Measurements from ENCODE around the gene GAK.
"Not testable (repeated sequence)": the region's sequence is repeated elsewhere in the genome, so short reads cannot be mapped to it uniquely, and the experiment has no call there.

The GAK gene

DNA sequence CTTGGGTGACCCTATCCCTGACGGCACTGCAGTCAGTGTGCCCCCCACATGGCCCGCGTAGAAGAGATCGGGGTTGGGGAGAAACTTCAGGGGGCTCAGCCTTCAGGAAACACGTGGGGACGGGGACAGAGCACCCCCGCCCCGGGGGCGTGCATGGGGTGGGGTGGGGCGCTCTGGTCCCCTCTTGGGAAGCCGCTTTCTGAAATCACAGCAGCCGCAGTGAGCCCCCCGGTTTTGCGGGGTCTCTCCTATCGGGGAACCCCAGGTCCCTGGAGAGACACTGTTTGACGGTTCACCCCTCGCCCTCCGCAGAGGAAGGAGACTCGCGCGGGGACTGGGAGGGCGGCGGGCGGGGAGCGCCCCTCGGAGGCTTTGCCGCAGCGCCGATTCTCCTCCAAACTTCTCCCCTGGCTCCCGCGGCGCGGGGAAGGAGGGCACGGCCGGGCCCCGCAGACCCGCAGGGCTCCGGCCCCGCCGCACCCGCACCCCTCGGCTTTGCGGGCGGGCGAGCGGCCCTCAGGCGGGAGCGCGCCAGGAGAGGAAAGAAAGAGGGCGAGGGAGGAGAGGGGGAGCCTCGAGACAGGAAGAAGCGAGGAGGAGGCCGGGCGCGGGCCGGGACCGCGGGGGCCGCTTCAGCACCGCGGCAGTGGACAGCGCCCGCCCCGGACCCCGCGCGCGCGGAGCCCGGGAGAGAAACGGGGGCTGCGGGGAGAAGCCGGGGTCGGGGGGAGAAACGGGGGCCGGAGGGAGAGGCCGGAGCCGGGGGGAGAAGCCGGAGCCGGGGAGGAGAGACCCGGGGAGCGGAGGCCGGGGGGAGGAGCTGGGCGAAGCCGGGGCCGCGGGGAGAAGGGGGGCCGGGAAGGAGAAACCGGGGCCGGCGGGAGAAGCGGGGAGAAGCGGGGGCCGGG lies 106.8 kb downstream of the GAK start:
- DNase-seq, result no peak

- DNase-seq, result no peak
These were observed 107.6 kb downstream of the GAK start for GRCh38 chr4:824461-825062.

DNA sequence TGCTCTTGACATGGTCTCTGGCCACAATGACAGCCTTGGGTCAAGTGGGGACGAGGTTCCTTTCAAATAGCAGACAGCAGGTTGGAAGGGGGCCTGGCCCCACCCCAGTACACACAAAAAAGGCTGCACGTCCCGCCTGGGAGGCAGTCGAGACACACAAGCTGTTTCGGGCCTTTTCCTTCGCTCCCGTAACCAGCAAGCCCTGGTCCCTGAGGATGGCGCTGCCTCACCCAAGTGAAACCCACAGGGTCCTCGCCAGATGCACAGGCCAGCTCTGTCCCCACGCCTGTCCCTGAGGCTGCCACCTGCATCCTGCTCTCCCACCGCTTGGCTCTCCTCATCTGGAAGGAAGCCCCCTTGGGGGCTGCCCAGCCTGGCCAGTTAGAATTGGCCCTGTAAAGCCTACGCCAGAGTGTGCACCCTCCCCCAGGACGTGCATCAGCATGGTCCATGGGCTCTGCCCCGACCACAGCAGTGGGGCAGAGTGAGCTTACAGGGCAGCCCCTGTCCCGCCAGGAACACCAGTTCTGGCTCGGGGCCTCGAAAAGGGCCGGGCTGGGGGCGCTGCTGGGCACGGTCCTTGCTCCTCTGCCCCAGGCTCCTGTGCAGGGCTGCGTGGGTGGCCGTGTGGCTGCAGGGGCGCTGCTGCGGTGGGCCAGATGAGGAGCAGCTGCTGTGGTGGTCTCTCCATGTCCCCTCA lies 108.2 kb downstream of the GAK start:
- DNase-seq, result no peak

- DNase-seq, result no peak
These were observed 108.8 kb downstream of the GAK start for GRCh38 chr4:823176-823760.

DNA sequence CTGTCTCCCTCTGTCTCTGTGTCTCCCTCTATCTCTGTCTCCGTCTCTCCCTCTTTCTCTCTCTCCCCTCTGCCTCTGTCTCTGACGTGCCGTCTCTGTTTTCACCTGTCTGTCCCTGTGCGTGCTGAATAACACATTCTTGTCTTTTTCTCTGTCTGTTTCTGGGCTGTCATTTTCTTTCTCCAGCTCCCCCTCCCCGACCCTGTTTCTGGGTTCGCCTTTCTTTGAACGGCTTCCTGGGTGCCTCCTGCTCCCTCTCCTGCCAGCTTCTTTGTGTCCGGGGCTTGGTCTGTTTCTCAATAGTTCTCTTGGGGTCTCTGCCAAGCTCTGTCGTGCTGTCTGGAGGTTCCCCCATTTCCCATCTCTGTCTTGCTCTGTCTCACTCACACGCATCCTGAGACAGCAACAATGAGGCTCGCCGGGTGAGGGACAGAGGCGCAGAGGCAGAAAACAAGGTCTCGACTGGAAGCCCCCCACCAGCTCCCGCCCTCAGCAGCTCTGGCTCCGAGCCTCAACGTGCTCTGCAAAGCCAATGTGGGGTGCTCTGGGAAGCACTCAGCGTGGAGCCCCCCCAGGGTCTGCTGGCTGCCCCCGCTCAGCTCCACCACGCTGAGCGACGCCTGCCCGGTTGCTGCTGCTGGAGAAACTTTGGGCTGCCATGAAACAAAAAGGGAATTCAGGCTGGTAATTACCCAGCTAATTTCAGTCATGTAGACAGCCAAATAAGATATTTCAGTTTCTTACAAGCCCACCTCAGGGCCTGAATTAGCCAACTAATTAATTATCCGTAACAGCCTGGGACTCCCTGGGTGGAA lies 109.5 kb downstream of the GAK start:
- DNase-seq, result no peak

- DNase-seq, result no peak
These were observed 110.5 kb downstream of the GAK start for GRCh38 chr4:821631-822030.

GRCh38 chr4:821181-821591 lies 110.9 kb downstream of the GAK start:
- DNase-seq, result no peak

DNA sequence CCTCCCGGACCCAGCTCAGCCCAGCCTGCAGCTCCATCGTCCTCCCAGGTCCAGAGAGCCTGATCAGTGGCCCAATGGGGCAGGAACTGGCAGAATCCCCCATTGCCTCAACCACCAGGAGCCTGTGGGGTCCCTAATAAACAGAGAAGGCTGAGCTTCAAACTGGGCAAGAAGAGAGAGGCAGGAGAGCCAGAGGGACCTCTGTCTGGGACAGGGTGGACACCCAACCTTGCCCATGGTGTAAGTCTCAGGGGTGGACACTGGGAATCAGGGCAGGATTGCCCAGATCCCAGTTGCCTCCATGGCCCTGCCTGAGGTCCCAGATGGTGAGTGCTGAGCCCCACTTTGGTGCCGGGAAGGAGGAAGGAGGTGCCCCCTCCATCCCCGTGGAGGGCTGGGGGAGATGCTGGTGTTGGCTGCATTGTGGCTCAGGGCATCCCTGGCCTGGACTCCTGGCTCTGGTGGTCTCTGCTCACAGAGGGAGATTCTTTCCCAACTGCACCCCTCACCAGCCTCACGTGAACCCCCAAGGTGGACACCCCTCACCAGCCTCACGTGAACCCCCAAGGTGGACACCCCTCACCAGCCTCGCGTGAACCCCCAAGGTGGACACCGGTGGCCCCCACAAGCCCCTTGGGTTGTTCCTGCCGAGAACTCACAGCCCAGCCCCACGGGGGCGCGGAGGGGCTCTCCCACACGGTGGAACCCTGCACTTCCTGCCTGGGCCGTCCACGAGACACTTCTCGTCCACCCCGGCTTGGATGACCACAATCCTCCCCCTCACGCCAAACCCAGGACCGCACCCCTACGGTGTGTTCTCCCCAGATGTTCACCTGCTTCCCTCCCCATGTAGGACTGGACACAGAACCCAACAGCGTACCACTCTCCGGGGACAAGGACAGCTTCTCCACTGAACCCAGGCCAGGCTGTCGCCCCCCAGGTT lies 111.6 kb downstream of the GAK start:
- DNase-seq, result no peak

GRCh38 chr4:819401-820229 lies 112.5 kb downstream of the GAK start:
- no peak for DNase-seq

GRCh38 chr4:818106-818921 lies 113.8 kb downstream of the GAK start:
- no peak for DNase-seq

- DNase-seq, result no peak
These were observed 116.5 kb downstream of the GAK start for GRCh38 chr4:815464-816146.

DNA sequence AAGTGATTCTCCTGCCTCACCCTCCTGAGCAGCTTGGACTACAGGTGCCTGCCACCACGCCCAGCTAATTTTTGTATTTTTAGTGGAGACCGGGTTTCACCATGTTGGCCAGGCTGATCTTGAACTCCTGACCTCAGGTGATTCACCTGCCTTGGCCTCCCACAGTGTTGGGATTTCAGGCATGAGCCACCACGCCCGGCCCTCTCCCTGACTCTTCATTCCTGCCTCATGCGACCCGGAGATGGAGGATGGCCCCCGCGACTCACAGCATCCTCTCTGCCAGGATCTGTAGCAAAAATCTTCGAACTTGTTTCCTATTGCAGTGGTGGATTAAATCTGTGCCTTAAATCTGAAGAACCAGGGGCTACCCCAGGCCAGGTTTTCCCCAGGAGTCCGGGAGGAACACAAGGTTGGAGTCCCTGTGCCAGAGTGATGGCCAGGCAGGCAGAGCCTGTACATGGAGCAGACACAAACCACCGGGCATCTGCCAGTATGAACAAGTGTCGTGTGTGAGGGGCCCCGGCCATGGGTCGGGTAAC lies 117.7 kb downstream of the GAK start:
- DNase-seq, result no peak

DNA sequence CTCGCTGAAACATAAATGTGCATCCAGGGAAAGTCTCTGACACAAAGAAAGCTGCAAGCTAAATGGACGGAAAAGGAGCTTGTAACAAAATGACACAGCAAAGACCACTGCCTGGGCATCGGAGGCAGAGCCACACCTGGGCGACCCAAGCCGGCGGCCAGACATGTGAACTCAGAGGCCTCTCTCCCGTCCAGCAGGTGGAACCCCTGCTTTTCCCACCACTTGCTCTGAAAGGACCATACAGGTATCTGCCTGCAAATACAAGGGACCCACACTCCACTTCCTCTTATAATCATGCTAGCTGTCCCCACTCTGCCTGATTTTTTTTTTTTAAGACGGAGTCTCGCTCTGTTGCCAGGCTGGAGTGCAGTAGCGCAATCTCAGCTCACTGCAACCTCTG lies 118.2 kb downstream of the GAK start:
- no peak for DNase-seq

DNA sequence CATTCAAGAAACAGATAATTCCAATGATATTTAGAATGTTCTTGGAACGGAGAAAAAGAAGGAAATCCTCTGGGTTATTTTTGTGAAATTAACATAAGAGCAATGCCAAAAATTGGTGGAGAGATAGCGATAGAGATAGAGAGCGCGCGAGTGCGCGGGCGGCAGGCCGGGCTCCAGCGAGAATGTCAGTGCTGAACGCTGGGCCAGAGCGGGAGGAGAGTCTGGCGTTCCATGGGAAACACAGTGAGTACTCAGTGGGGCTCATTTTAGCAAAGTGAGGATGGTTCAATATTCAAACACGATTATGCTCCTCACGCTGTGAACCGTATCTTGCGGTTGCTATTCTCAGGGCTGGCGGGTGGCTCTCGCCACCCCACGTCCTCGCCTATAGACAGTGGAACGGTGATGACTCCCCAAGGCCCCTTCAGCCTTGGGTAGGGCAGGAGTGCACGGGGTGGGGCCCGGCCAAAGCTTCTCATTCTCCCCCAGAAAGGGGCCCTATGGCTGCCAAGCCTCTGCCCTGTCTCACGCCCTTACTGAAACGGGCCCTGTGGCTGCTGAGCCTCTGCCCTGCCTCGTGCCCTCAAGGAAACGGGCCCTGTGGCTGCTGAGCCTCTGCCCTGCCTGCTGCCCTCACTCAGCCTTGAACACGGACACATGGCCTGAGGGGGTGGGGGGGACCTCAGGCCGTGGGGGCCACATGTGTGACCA lies 123.1 kb downstream of the GAK start:
- no peak for DNase-seq

DNA sequence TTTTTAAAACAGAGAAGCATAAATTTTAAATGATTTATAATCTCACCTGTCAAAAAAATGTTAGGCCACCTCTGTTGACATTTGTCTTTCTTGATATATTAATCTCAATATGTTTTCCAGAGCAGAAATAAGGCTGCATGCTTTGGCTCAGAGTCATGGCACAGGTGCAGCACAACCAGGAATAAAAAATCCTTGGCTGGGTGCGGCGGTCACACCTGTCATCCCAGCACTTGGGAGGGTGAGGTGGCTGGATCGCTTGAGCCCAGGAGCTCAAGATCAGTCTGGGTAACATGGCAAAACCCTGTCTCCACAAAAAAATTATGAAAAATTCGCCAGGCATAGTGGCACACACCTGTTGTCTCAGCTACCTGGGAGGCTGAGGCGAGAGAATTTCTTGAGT lies 124.3 kb downstream of the GAK start:
- DNase-seq, result no peak

GRCh38 chr4:806979-807378 lies 125.1 kb downstream of the GAK start:
- not testable (repeated sequence) for DNase-seq

DNA sequence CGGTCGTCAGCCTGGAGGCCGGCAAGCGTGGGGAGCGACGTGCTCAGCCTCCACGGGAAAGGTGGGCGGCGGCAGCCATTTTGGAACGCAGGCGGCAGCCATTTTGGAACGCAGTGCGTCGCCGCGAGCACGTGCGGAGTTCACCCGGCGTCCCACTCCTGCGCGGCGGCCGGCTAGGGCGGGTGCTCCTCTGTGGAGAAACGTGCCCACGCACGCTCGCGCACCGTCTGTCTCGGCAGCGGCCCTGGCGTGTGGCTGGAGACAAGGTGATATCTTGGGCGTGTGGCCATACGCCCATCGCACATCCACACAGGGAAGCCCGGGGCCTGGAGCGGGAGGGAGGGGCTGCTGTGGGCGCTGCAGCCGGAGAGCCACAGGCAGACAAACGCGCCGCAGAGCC lies 127.3 kb downstream of the GAK start:
- DNase-seq, result no peak

- no peak for DNase-seq
These were observed 128.2 kb downstream of the GAK start for GRCh38 chr4:803884-804283.
